ENCODE data around the gene PALLD. TPM values are rescaled to one million over a fixed set of nuclear protein-coding genes. Genes with fewer than 3 reads are reported as not detected.

PALLD gene
- total RNA-seq, 1 experiment from 2014 or later = 6.5 TPM

- peaks cover 3% of the 10 kb centered on the region; the same call in 1 of the 2 replicates for H3K4me1 ChIP-seq (ENCODE audit: control insufficient read depth, insufficient read depth, low read length)
- TF ChIP-seq TCF7L2 (IDR thresholded peaks at IDR 0.05; ENCODE audit: low read depth, low read length) (no peak), POLR2AphosphoS5 (IDR thresholded peaks at IDR 0.05; ENCODE audit: low read depth, low read length) (no peak), SIN3A (IDR thresholded peaks at IDR 0.05; ENCODE audit: borderline replicate concordance, insufficient read depth, low read depth, low read length) (no peak)
- TF ChIP-seq, protein P1, sequence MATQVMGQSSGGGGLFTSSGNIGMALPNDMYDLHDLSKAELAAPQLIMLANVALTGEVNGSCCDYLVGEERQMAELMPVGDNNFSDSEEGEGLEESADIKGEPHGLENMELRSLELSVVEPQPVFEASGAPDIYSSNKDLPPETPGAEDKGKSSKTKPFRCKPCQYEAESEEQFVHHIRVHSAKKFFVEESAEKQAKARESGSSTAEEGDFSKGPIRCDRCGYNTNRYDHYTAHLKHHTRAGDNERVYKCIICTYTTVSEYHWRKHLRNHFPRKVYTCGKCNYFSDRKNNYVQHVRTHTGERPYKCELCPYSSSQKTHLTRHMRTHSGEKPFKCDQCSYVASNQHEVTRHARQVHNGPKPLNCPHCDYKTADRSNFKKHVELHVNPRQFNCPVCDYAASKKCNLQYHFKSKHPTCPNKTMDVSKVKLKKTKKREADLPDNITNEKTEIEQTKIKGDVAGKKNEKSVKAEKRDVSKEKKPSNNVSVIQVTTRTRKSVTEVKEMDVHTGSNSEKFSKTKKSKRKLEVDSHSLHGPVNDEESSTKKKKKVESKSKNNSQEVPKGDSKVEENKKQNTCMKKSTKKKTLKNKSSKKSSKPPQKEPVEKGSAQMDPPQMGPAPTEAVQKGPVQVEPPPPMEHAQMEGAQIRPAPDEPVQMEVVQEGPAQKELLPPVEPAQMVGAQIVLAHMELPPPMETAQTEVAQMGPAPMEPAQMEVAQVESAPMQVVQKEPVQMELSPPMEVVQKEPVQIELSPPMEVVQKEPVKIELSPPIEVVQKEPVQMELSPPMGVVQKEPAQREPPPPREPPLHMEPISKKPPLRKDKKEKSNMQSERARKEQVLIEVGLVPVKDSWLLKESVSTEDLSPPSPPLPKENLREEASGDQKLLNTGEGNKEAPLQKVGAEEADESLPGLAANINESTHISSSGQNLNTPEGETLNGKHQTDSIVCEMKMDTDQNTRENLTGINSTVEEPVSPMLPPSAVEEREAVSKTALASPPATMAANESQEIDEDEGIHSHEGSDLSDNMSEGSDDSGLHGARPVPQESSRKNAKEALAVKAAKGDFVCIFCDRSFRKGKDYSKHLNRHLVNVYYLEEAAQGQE (IDR thresholded peaks at IDR 0.05; ENCODE audit: insufficient read depth in 1 of 2, low read depth in 2 of 2, low read length in 1 of 2) = no peak
- TF ChIP-seq, protein P2, sequence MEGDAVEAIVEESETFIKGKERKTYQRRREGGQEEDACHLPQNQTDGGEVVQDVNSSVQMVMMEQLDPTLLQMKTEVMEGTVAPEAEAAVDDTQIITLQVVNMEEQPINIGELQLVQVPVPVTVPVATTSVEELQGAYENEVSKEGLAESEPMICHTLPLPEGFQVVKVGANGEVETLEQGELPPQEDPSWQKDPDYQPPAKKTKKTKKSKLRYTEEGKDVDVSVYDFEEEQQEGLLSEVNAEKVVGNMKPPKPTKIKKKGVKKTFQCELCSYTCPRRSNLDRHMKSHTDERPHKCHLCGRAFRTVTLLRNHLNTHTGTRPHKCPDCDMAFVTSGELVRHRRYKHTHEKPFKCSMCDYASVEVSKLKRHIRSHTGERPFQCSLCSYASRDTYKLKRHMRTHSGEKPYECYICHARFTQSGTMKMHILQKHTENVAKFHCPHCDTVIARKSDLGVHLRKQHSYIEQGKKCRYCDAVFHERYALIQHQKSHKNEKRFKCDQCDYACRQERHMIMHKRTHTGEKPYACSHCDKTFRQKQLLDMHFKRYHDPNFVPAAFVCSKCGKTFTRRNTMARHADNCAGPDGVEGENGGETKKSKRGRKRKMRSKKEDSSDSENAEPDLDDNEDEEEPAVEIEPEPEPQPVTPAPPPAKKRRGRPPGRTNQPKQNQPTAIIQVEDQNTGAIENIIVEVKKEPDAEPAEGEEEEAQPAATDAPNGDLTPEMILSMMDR (IDR thresholded peaks at IDR 0.05) = no peak
- no TSS peak for BruUV-seq (replicated peaks)
- H3K36me3 ChIP-seq (ENCODE audit: control insufficient read depth, insufficient read depth, low read length) = no peaks in the 10 kb centered on the region
- no peaks in the 10 kb centered on the region for H3K27me3 ChIP-seq (ENCODE audit: control insufficient read depth, insufficient read depth, low read length)
- POLR2A ChIA-PET = no interaction called here
- no peak overlapping the region for H3K27ac ChIP-seq (ENCODE audit: low read length)
- in situ Hi-C loops (cut with HindIII; ENCODE audit: low pct_unique_long_range_greater_than_20kb, low sequenced_read_pairs) = no loop called here
- CTCF ChIA-PET = no interaction called here
- intact Hi-C loops (cut with micrococcal nuclease; ENCODE audit: unreplicated experiment) = no loop called here
- DNase-seq (ENCODE audit: low read depth, low spot score) (no peak), ATAC-seq (no peak)
- no peaks in the 10 kb centered on the region for H3K9me3 ChIP-seq (ENCODE audit: control insufficient read depth, insufficient read depth, low read depth, low read length)
- H3K4me3 ChIP-seq (ENCODE audit: low read depth in 2 of 2, low read length in 2 of 2) = no peak overlapping the region
Measured at GRCh38 chr4:168852387-168852786, 355.5 kb downstream of the PALLD start.

- Histone ChIP-seq H3K4me1 (ENCODE audit: control insufficient read depth, insufficient read depth, low read length) (peaks cover 3% of the 10 kb centered on the region; the same call in 1 of the 2 replicates), H3K27ac (ENCODE audit: low read length) (no peak overlapping the region), H3K9me3 (ENCODE audit: control insufficient read depth, insufficient read depth, low read depth, low read length) (no peaks in the 10 kb centered on the region), H3K27me3 (ENCODE audit: control insufficient read depth, insufficient read depth, low read length) (no peaks in the 10 kb centered on the region), H3K36me3 (ENCODE audit: control insufficient read depth, insufficient read depth, low read length) (no peaks in the 10 kb centered on the region), H3K4me3 (ENCODE audit: low read depth in 2 of 2, low read length in 2 of 2) (no peak overlapping the region)
- ChIA-PET POLR2A (no interaction called here), CTCF (no interaction called here)
- intact Hi-C loops (cut with micrococcal nuclease; ENCODE audit: unreplicated experiment) (no loop called here), in situ Hi-C loops (cut with HindIII; ENCODE audit: low pct_unique_long_range_greater_than_20kb, low sequenced_read_pairs) (no loop called here)
- TF ChIP-seq TCF7L2 (IDR thresholded peaks at IDR 0.05; ENCODE audit: low read depth, low read length) (no peak), SIN3A (IDR thresholded peaks at IDR 0.05; ENCODE audit: borderline replicate concordance, insufficient read depth, low read depth, low read length) (no peak), POLR2AphosphoS5 (IDR thresholded peaks at IDR 0.05; ENCODE audit: low read depth, low read length) (no peak)
- TF ChIP-seq, protein P2 (IDR thresholded peaks at IDR 0.05) = no peak
- TF ChIP-seq, protein P1 (IDR thresholded peaks at IDR 0.05; ENCODE audit: insufficient read depth in 1 of 2, low read depth in 2 of 2, low read length in 1 of 2) = no peak
- ATAC-seq (no peak), DNase-seq (ENCODE audit: low read depth, low spot score) (no peak)
- BruUV-seq (replicated peaks) = no TSS peak
Measured at GRCh38 chr4:168852933-168853713, 356.3 kb downstream of the PALLD start.

Data from Panc1 (cell line).